ENCODE results near the gene ITPR3. TPM values are rescaled to one million over a fixed set of nuclear protein-coding genes. Genes with fewer than 3 reads are reported as not detected.

ITPR3 gene
- total and polyA plus RNA-seq, 2 experiments from 2014 or later: 4.9 to 10.4 TPM

DNA sequence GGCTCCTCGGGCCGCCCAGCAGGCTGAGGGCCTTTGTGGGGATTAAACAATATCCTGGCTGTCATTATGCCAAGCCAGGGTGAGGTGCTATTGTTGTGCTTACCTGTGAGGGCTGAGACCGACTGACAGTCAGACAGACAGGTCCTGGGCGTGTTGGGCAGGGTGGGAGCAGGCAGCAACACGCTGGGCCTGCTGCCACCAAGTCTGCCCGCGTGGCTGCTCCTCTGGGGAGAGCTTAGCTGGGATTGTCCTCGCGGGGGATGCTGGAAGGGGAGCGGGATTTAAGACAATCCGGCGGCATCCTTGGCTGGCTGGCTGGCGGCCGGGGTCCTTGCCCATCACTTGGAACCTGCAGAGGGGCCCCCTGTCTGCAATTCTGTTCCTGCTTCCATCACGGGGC, 20.0 kb downstream of the ITPR3 start:
- H2AFZ ChIP-seq: no peak overlapping the region
- H3K9ac ChIP-seq: no peak overlapping the region
- 86 to 97% methylated on average over 12 to 15 of the region's 15 CpGs for WGBS, 2 experiments (ENCODE audit: low coverage in 1 of 2, low lambda C conversion rate in 2 of 2, missing lambda C conversion rate in 2 of 2)
- no peak overlapping the region for H3K4me3 ChIP-seq
- H3K79me2 ChIP-seq (ENCODE audit: insufficient read depth): no peaks in the 10 kb centered on the region
- TF ChIP-seq EZH2 (IDR thresholded peaks at IDR 0.05; ENCODE audit: insufficient read depth, poor library complexity, severe bottlenecking): no peak
- TF ChIP-seq EZH2phosphoT487 (IDR thresholded peaks at IDR 0.05; ENCODE audit: insufficient read depth, low read depth): no peak
- in situ Hi-C loops (cut with MboI): no loop called here
- H3K27me3 ChIP-seq (replicated peaks; ENCODE audit: insufficient read depth): no peaks in the 10 kb centered on the region
- no peaks in the 10 kb centered on the region for H3F3A ChIP-seq (ENCODE audit: insufficient read depth)
- no peak overlapping the region for H3K4me2 ChIP-seq (ENCODE audit: unreplicated experiment)
- H3K9me3 ChIP-seq (ENCODE audit: low read depth): no peaks in the 10 kb centered on the region
- no peak overlapping the region for H3K27ac ChIP-seq
- H3K9me2 ChIP-seq (ENCODE audit: insufficient read depth): no peaks in the 10 kb centered on the region
- no peaks in the 10 kb centered on the region for H3K36me3 ChIP-seq (ENCODE audit: low read depth)
- H4K20me1 ChIP-seq (ENCODE audit: insufficient read depth): no peaks in the 10 kb centered on the region
- no peak for DNase-seq
- no peaks in the 10 kb centered on the region for H3K4me1 ChIP-seq (ENCODE audit: insufficient read depth)

- Histone ChIP-seq H3K4me2 (ENCODE audit: unreplicated experiment) (no peak overlapping the region), H3K4me3 (no peak overlapping the region), H2AFZ (no peak overlapping the region), H4K20me1 (ENCODE audit: insufficient read depth) (no peaks in the 10 kb centered on the region), H3F3A (ENCODE audit: insufficient read depth) (no peaks in the 10 kb centered on the region), H3K27me3 (replicated peaks; ENCODE audit: insufficient read depth) (no peaks in the 10 kb centered on the region), H3K36me3 (ENCODE audit: low read depth) (no peaks in the 10 kb centered on the region), H3K27ac (no peak overlapping the region), H3K9me3 (ENCODE audit: low read depth) (no peaks in the 10 kb centered on the region), H3K79me2 (ENCODE audit: insufficient read depth) (no peaks in the 10 kb centered on the region), H3K9ac (no peak overlapping the region), H3K9me2 (ENCODE audit: insufficient read depth) (no peaks in the 10 kb centered on the region), H3K4me1 (ENCODE audit: insufficient read depth) (no peaks in the 10 kb centered on the region)
- TF ChIP-seq EZH2phosphoT487 (IDR thresholded peaks at IDR 0.05; ENCODE audit: insufficient read depth, low read depth) (no peak), EZH2 (IDR thresholded peaks at IDR 0.05; ENCODE audit: insufficient read depth, poor library complexity, severe bottlenecking) (no peak)
- DNase-seq: no peak
- WGBS, 2 experiments (ENCODE audit: low coverage in 1 of 2, low lambda C conversion rate in 2 of 2, missing lambda C conversion rate in 2 of 2): 82 to 85% methylated on average over 6 to 7 of the region's 7 CpGs
- in situ Hi-C loops (cut with MboI): no loop called here
Observed at GRCh38 chr6:33641602-33642001, 20.5 kb downstream of the ITPR3 start.

DNA sequence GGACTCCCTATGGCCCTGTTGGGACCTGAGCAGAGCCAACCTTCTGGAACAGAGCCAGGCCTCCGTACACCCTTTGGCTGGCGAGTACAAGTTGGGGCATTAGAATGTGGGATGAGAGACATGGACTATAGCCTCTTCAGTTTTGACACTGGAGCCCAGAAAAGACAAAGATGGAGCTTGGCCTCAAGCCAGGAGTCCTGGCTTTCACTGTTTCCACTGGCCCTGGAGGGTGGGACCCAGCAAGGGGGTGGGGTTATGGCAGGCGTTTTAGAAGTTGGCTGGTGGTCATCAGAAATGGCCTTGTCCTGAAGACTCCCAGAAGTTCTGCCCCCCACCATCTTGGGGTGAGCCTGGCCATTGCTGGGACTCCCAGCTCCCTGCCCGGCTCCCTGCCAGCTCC, 21.8 kb downstream of the ITPR3 start:
- H3K4me1 ChIP-seq (ENCODE audit: insufficient read depth): no peaks in the 10 kb centered on the region
- no peak overlapping the region for H3K27ac ChIP-seq
- no peaks in the 10 kb centered on the region for H4K20me1 ChIP-seq (ENCODE audit: insufficient read depth)
- H3K79me2 ChIP-seq (ENCODE audit: insufficient read depth): no peaks in the 10 kb centered on the region
- no peak overlapping the region for H3K9ac ChIP-seq
- H3K4me2 ChIP-seq (ENCODE audit: unreplicated experiment): no peak overlapping the region
- no peaks in the 10 kb centered on the region for H3K9me2 ChIP-seq (ENCODE audit: insufficient read depth)
- no peak overlapping the region for H2AFZ ChIP-seq
- 36 to 39% methylated on average over 4 of the region's 4 CpGs for WGBS, 2 experiments (ENCODE audit: low coverage in 1 of 2, low lambda C conversion rate in 2 of 2, missing lambda C conversion rate in 2 of 2)
- in situ Hi-C loops (cut with MboI): no loop called here
- no peak for DNase-seq
- TF ChIP-seq EZH2phosphoT487 (IDR thresholded peaks at IDR 0.05; ENCODE audit: insufficient read depth, low read depth) (no peak), EZH2 (IDR thresholded peaks at IDR 0.05; ENCODE audit: insufficient read depth, poor library complexity, severe bottlenecking) (no peak)
- no peak overlapping the region for H3K4me3 ChIP-seq
- no peaks in the 10 kb centered on the region for H3F3A ChIP-seq (ENCODE audit: insufficient read depth)
- H3K27me3 ChIP-seq (replicated peaks; ENCODE audit: insufficient read depth): no peaks in the 10 kb centered on the region
- H3K9me3 ChIP-seq (ENCODE audit: low read depth): no peaks in the 10 kb centered on the region
- no peaks in the 10 kb centered on the region for H3K36me3 ChIP-seq (ENCODE audit: low read depth)

DNA sequence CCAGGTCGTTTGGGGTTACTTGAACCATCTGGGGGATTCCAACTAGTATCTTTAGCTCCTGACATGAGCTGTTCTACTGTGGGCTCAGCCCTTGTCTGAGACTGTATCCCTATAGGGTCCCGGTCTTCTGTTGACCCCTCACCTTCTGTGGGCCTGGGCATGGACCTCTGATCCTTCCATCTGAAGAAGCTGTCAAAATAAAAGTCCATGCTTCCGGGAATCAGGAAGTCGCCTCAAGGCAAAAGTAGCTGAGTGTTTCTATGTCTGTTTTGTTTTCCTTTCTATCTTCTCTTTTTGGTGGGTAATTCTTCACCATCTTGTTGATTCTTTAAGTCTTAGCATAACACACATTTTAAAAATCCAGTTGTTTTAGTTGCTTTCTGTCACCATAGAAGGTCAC, 30.3 kb downstream of the ITPR3 start:
- Histone ChIP-seq H3K9me2 (ENCODE audit: insufficient read depth) (no peaks in the 10 kb centered on the region), H2AFZ (no peak overlapping the region), H3K4me3 (no peak overlapping the region), H3K4me1 (ENCODE audit: insufficient read depth) (no peaks in the 10 kb centered on the region), H3K27ac (no peak overlapping the region), H3F3A (ENCODE audit: insufficient read depth) (no peaks in the 10 kb centered on the region; the same call in 1 of the 2 replicates), H3K27me3 (replicated peaks; ENCODE audit: insufficient read depth) (no peaks in the 10 kb centered on the region), H3K9ac (no peak overlapping the region), H4K20me1 (ENCODE audit: insufficient read depth) (no peaks in the 10 kb centered on the region), H3K9me3 (ENCODE audit: low read depth) (no peaks in the 10 kb centered on the region), H3K79me2 (ENCODE audit: insufficient read depth) (no peaks in the 10 kb centered on the region), H3K36me3 (ENCODE audit: low read depth) (no peaks in the 10 kb centered on the region), H3K4me2 (ENCODE audit: unreplicated experiment) (no peak overlapping the region)
- WGBS, 2 experiments (ENCODE audit: low coverage in 1 of 2, low lambda C conversion rate in 2 of 2, missing lambda C conversion rate in 2 of 2): 86 to 87% methylated on average over 4 of the region's 4 CpGs
- no peak for DNase-seq
- TF ChIP-seq EZH2phosphoT487 (IDR thresholded peaks at IDR 0.05; ENCODE audit: insufficient read depth, low read depth): no peak
- TF ChIP-seq EZH2 (IDR thresholded peaks at IDR 0.05; ENCODE audit: insufficient read depth, poor library complexity, severe bottlenecking): no peak
- in situ Hi-C loops (cut with MboI): no loop called here

DNA sequence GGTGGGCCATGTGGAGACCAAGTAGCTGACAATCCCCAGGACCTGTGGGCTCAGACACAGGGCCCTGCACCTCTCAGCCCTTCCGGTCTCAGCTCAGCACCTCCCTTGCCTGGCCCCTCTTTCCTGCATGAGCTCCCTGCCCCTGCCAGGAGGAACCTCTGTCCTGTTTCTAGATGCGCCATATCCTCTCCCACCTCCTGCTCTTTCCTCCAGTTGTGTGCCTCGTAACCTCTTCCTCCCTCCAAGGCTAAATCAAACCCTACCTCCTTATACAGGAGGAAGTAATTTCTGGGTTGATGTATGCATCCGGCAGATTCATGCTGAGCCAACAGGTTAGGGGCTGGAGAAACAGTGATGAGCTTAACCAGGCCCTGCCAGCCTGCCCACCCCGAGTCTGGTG, 30.9 kb downstream of the ITPR3 start:
- Histone ChIP-seq H3K4me2 (ENCODE audit: unreplicated experiment) (no peak overlapping the region), H3K9me2 (ENCODE audit: insufficient read depth) (no peaks in the 10 kb centered on the region), H3K36me3 (ENCODE audit: low read depth) (no peaks in the 10 kb centered on the region), H4K20me1 (ENCODE audit: insufficient read depth) (no peaks in the 10 kb centered on the region), H3K9ac (no peak overlapping the region), H3K27ac (no peak overlapping the region), H3K9me3 (ENCODE audit: low read depth) (no peaks in the 10 kb centered on the region), H2AFZ (no peak overlapping the region), H3F3A (ENCODE audit: insufficient read depth) (no peaks in the 10 kb centered on the region; the same call in 1 of the 2 replicates), H3K4me1 (ENCODE audit: insufficient read depth) (no peaks in the 10 kb centered on the region), H3K4me3 (no peak overlapping the region), H3K27me3 (replicated peaks; ENCODE audit: insufficient read depth) (no peaks in the 10 kb centered on the region), H3K79me2 (ENCODE audit: insufficient read depth) (no peaks in the 10 kb centered on the region)
- no peak for DNase-seq
- in situ Hi-C loops (cut with MboI): no loop called here
- TF ChIP-seq EZH2phosphoT487 (IDR thresholded peaks at IDR 0.05; ENCODE audit: insufficient read depth, low read depth) (no peak), EZH2 (IDR thresholded peaks at IDR 0.05; ENCODE audit: insufficient read depth, poor library complexity, severe bottlenecking) (no peak)
- WGBS, 2 experiments (ENCODE audit: low coverage in 1 of 2, low lambda C conversion rate in 2 of 2, missing lambda C conversion rate in 2 of 2): 84 to 93% methylated on average over 5 of the region's 5 CpGs

Data from GM23248 (cell line).